GM21825 (cell line): ENCODE results near the gene KCNK6.
A peak's percentile ranks its signal among the peaks of the same experiment; 100 is the strongest.

Experiments used
- ATAC-seq: cut with Tn5 transposase; IDR thresholded peaks from one replicate; pipeline ENCODE4 v1.9.1; 2021; ENCODE audit warnings: mild to moderate bottlenecking, moderate library complexity; ENCODE audit not compliant: unreplicated experiment

The KCNK6 gene

DNA sequence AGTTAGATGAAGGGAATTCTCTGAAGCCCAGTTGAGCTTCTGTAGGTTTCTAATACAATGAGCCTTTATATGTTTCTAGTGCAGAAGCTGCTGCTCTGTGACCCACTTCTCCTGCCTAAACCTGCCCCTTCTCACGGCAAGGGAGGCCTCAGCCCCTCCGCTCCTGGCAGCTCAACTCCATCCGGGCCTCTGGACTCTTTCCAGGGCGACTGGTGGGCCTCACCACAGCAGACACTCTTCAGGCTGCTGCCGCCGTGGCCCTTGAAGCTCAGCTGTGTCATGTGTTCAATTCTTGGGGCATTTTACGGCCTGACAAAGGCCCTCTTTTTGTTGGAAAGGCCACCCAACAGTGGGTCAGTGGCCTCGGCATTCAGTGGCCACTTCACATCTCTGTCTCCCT, 25.6 kb upstream of the KCNK6 start:
- ATAC-seq: no peak

DNA sequence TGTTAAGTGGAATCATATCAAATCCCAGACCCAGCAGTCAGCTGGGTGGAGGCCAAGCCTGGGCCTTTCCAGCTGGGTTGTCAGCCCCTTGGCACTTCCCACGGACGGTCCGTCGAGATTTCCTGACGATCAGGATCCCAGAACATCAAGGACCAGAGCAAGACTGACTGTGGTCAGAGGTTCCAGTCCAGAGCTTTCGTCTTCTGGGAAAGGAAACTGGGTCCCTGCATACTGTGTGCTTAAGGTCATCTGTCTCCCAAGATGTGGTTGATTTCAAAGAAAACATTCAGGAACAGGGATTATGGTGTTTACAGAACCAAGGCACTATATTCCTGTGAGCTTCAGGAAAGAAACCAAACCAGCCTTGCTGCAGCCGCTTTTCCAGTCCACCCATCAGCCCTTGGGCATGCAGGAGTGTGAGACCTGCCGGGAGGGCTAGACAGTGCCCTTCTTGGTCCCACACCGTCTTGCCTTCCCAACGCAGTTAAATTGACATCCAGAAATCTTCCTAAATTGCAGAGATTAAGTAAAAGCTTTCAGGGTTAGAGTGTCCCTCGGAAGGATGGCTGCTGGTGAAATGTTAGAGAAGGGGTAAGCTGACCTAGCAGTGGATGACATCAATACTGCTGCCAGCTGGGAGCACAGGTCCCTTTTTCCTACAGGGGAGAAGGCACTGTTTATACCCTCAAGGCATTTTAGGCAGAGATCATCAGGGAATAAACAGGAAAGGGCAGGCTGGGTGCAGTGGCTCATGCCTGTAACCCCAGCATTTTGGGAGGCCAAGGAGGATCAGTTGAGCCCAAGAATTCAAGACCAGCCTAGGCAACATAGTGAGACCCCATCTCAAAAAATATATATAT, 20.6 kb upstream of the KCNK6 start:
- no peak for ATAC-seq

DNA sequence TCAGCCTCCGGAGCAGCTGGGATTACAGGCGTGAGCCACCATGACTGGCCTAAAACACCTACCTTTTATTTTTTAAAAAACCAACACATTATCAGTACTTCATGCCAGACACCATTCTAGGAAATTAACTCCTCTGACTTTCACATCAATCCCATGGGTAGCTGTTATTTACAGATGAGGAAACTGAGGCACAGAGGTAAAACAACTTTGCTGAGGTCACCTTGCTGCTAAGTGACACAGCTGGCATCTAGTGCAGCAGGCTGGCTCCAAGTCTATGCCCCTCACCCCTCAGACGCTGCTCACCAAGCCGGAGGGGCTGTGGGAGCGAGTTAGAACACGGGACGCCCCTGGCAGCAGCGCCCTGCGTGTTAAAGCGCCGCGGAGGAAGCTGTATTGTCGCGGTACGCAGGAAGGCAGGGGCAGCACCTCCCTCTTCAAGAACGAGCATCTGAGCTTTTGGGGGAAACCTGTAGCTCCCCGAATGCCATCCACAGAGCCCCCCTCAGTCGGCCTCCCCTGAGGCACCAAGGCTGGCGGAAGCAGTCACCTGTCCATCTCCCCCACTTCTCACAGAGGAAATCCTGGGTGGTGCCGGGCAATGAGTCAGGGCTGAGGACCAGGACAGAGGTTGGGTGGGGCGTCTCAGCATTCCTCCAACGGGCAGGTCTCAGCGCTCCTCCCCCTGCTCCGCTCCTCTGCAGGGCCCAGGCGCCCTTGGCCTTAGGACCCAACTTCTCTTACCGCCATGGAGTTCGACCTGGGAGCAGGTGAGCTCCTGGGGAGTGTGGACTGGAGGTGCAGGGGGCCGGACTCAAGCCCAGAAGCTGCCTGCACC, 15.9 kb upstream of the KCNK6 start, which contains the start of gene C19orf33:
Gene C19orf33 (plus strand): TSS at position 735 of the 835 bp plus-strand sequence. CDS start 11 bp downstream, at position 746.
- no peak for ATAC-seq

DNA sequence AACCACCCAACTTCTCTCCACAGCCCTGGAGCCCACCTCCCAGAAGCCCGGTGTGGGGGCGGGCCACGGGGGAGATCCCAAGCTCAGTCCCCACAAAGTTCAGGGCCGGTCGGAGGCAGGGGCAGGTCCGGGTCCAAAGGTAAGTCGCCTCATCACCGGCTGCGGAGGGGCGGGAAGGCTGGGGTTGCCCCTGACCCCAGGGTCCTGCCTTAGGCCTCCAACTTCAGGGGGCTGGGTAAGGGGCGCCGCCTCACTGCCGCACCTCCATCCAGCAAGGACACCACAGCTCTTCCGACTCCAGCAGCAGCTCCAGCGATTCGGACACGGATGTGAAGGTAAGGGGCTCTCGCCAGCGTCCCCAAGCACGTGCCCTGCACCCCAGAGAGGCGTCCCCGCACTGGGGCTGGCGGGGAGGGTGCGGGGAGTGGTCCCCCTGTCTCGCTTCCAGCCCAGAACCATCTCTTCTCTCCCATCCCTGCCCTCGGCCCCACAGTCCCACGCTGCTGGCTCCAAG, 15.2 kb upstream of the KCNK6 start:
- no peak for ATAC-seq

DNA sequence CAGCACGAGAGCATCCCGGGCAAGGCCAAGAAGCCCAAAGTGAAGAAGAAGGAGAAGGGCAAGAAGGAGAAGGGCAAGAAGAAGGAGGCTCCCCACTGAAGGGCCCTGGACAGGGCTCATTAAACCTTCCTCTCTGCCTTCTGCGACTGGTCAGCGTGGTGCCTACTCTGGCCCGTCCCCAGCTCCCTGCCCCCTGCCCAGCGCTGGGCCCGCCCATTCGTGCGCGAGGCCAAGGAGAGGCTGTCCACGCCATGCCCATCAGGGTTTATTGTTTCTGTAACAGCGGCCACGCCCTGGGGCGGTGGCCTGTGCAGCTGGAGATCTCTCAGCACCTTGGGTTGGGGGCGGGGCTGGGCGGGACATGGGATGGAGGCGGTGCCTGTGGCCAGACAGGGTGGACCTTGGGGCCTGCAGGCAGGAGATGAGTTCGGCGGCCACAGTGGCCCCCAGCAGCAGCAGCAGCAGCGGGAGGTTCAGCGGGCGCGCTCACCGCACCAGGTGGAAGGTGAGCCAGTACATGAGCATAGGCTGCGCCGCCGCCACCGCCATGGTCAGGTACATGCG, 14.7 kb upstream of the KCNK6 start:
- ATAC-seq: no peak

DNA sequence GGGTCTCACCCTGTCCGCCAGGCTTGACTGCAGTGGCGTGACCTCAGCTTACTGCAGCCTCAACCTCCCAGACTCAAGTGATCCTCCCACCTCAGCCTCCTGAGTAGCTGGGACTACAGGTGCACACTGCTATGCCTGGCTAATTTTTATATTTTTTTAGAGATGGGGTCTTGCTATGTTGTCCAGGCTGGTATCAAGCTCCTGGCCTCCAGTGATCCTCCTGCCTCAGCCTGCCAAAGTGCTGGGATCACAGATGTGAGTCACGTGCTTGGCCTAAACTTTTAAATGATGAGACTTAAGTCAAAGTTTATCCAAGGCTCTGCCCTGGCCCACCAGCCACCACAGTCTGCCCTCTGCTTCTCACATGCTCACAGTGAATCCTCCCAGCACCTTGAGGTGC, 13.4 kb upstream of the KCNK6 start:
- ATAC-seq: no peak

DNA sequence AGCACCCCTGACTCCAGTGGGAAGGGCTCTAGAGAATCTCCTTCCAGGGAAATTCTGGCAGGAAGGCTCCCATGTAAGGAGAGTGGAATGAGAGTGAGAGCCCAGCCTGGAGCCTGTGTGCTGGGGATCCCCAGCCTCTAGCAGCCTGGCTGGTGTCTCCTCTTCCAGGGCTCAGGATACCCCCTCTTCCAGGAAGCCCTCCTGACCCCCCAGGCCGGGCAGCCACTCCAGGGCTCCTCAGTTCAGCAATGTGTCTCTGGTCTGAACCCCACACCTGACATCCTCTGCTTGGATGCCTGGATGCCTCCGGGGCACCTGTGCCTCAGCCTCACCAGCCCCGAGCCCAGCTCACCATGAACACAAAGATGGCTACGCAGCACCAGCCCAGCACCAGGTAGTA, 12.6 kb upstream of the KCNK6 start:
- no peak for ATAC-seq

DNA sequence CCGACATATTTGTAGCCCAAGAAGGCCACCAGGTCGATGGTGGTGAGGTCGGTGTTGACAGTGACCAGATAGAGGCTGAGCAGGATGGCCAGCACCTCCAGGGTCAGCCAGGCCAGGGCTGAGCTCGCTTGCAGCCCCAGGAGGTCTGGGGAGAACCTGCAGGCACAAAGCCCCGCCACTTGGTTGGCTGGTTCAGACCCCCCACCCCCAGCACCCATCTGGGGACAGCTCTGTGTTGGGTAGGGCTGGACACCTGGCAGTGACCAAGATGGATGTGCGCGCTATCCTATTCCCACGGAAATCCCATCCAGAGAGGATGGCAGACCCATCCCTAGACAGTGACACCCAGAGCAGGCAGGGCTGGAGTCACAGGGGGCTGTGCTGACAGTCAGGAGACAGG, 12.0 kb upstream of the KCNK6 start:
- ATAC-seq: no peak

DNA sequence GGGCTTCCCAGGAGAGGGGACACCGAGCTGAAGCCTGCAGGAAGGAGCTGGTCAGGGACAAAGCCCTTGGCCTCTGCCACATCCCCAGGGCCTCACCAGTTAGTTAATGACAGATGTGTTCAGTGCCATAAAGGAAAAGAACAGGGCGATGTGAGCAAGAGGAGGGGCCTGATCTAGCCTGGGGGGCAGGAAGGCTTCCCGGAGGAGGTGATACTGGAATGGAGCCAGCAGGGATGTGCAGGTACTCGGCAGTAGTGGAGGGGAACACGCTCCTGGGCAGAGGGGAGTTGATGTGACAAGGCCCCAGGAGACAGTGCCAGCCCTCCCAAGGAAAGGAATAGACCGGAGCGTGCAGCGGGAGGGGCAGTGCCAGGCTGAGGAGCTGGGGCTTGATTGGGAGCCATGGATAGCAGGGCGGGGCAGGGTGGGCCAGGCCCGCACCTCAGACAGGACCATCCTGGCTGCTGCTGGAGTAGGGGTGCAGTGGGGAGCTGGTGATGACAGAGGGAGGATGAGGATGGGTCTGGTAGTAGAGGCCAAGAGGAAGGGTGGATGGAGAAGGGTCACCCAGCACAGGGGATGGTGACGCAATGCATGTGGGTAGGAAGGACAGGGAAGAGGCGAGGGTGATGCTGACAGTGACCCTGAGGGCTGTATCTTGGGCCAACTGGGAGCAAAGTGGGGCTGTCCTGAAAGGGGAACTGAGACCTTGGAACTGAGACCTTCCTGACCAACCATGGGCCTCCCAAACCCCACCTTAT, 11.5 kb upstream of the KCNK6 start:
- no peak for ATAC-seq

DNA sequence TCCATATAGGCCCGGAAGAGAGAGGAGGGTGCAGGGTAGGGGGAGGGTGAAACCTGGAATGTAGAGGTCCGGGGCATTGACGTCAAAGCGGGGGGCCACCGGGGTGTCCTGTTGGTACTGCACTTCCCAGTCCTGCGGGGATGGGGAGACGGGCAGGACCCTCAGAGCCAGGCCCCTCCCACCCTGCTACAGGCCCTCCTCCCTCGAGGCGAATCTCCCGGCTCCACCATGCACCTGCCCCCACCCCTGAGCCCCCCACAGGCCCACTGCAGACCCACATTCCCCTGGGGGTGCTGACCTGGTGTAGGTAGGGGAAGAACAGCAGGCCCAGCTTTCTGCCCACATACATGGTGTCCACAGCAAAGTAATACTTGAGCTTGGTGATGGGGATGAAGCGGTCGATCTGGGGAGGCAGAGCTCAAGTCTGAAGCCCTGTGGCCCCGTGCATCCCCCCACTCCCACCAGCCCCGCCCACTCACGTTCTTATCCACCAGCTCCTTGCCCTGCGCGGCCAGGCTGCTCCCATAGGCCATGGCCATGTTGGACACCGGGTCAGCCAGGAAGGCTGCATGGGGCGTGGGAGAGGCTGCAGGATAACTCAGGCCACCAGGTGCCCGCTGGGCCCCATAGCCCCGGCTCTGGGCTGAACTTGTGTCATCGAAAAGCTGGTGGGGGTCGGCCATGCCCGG, 10.6 kb upstream of the KCNK6 start:
- ATAC-seq: no peak

DNA sequence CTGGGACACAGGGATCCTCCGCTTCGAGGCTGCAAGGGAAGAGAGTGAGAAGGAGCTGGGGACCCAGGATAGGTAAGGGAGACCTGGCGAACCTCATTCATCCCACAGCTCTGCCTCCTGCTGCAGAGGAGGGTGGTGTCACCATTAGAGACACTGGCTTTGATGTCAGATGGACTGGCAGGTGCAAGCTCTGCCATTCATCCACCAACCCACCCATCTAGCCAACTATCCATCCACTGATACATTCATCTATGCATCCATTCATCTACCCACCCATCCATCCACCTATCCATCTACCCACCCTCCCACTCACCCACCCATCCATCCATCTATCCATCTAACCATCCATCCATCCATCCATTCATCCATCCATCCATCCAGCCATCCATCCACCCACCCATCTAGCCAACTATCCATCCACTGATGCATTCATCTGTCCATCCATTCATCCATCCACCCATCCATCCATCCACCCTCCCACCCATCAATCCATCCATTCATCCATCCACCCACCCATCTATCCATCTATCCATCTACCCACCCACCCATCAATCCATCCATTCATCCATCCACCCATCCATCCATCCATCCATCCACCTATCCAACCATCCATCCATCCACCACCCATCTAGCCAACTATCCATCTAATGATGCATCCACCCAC, 9.9 kb upstream of the KCNK6 start:
- no peak for ATAC-seq

DNA sequence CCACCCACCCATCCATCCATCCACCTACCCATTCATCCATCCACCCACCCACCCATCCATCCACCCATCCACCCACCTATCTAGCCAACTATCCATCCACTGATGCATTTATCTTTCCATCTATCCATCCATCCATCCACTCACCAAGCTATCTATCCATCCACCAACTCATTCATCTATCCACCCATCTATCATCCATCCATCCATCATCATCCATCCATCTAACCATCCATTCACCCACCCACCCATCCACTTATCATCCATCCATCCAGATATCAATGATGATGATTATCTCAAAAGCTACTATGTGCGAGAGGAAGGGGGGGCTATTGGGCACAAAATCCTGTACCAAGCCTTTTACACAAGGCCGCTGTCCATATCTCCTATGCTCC, 9.4 kb upstream of the KCNK6 start:
- ATAC-seq: no peak

DNA sequence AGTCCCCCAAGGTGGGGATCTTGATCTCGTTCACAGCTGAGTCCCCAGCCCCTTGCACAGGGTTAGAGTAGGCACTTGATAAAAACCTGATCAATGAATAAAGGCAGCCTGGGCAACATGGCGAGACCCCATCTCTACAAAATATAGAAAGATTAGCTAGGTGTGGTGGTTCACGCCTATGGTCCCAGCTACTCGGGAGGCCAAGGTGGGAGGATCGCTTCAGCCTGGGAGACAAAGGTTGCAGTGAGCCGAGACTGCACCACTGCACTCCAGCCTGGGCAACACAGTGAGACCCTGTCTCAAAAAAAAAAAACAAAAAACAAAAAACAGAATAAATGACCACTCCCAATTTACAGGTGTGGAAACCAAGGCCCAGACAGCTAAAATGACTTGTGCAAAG, 8.7 kb upstream of the KCNK6 start:
- no peak for ATAC-seq

DNA sequence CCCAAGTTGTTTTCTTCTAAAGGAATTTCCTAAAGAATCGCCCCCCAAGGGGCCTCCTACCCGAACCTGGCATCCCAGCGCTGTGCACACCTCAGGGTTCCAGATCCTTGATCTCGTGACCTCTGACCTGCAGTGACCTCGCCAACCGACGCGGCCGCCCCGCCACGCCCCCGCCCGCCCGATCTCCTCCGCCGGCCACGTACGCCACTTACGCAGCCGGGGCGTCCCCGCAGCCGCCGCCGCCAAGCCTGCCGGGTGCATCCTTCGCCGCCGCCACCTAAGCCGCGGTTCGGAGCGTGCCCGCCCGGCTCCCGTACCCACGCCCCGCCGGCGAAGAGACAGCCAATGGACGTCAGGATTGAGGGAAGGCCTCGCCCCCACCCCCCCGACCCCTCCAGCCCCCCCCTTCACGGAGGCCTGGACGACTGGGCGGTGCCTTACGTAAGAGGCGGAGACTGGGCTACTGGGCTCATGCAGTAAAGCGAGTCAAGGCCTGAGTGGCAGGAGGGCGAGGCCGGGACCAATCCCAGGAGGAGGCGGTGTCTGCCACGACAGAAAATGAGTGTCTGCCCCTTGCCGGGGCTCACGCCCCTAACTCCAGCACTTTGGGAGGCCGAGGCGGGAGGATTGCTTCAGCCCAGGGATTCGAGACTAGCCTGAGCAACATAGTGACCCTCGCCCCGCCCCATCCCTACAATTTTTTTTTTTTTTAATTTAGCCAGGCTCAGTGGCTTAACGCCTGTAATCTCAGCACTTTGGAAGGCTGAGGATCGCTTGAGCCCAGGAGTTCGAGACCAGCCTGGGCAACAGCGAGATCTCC, 3.8 kb upstream of the KCNK6 start, which contains the start of gene YIF1B:
Gene YIF1B (minus strand): TSS at position 291 of the 820 bp plus-strand sequence. CDS start 30 bp downstream, at position 261.
- peak; percentile 88 for ATAC-seq

DNA sequence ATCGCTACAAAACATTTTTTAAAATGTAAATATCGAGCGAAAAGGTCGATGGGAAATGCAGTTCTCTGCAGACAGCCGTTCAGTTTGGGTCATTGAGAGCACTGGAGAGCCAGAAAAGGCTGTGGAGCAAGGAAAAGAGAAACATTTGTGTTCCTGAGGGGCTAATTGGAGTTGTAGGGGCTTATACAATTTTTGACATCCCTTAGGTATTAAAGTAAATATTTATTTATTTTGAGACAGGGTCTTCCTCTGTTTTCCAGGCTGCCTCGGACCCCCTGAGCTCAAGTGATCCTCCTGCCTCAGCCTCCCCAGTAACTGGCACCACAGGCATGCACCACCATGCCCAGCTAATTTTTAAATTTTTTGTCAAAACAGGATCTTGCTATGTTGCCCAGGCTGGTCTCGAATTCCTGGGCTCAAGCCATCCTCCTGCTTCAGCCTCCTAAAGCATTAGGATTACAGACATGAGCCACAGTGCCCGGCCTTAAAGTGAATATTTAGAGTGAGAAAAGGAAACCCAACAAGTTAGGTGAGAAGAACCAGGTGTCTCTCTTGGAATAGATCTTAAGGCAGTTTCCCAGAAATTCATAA, 3.1 kb upstream of the KCNK6 start:
- ATAC-seq: no peak

DNA sequence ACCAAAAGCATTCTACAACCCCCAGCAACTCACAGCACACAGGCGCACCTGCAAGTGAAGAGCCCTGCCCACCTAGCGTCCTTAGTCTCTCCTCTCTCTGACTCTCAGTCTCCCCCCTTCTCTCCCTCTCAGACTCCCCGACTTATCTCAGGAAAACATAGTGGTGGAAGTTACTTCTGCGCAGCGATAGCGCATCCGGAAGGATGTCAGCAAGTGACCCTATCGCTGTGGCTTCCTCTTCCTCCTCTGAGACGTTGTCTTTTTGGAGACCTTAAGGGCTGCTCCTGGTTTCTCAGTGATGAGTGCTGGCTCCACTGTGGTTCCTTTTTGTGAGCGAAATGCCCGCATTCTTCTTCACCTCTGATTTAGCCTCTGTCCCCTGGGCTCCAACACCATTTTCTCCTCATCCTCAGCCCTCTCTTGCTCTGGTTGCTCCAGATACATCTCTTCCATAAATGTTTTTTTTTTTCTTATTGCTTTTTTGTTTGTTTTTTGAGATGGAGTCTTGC, 2.5 kb upstream of the KCNK6 start:
- no peak for ATAC-seq

DNA sequence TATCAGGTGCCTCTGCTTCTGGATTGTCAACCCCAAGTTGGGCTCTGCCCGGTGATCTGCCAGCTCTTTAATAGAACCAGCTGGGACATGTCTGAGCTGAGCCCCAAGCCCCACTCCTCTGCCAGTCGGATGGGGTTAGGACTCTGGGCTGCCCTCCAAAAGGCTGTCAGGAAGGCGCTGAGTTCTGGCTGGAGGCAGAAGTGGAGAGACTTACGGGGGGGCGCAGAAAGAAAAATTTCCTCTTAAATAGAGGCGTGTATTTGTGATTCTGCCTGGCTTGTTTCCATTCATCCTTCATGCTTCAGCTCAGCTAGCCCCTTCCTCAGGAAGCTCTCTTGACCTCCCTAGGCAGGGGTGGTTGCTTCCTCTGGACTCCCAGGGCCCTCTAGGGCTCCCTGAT, 985 bp upstream of the KCNK6 start:
- ATAC-seq: no peak

DNA sequence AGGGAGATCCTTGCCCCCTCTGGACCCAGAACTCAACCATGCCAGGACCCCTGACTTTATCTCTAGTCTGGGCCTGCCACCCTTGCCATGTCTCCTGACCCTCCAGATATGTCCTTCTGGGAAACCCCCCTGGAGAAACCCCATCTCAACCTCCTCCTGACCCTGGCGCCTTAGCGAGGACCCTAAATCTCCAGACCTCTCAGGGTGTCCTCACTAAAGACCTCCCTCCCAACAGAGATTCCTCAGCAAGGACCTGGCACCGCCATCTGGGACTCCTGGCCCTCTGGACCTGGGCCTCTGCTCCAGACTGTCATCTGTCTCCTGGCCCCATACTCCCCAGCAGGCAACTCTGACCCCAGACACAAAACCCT, 1.3 kb downstream of the KCNK6 start:
- ATAC-seq: no peak
